ENCODE data around the gene HAUS5. TPM values are rescaled to one million over a fixed set of nuclear protein-coding genes. Genes with fewer than 3 reads are reported as not detected.

The HAUS5 gene
- total RNA-seq, 1 donor from 2014 or later: 4.6 TPM

DNA sequence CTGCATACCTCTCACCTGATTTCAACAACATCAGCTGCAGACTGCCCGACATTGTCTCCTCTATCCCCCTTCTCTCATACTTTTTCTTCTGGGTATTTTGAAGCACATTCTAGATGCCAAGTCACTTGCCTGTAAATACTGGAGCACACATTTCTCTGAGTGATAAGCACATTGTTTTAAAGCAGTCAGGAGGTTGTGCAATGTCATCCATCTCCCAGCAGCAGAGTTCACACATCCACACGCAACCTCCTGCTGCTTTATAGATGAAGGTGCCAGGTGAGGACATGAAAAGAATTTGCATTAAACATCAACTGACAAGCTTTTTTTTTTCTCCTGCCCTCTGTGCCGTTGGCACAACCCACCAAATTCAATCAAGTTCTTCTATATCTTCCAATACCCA is 59.3 kb downstream of the HAUS5 start:
- DNase-seq (ENCODE audit: low spot score): no peak

DNA sequence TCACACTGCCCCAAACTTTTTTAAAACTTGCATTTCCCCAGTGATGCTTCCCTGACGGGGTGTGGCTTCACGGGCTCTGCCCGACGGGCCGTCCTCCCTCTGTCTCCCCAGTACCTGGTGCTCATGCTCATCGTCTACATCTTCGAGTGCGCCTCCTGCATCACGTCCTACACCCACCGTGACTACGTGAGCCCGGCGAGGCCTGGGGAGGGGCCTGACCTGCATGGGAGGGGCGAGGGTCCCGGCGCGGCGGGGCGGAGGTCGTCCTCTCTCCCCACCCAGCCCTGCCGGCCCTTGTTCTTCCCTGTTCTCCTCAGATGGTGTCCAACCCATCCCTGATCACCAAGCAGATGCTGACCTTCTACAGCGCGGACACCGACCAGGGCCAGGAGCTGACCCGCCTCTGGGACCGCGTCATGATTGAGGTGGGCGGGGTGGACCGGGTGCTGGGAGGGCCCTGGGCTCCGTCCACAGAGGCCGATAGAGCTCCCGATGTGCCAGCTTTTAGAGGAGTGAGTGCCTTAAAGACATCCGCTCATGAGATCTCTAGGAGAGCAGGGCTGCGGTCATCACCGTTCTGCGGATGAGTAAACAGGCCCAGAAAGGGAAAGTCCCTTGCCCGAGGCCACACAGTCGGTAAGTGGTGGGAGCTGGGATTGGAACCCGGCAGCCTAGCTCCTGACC is 60.7 kb downstream of the HAUS5 start:
- no peak for DNase-seq (ENCODE audit: low spot score)

Other genes with a start within 250 kb of the HAUS5 start
- not detected for gene GPR42, start 241.7 kb upstream of the HAUS5 start, total RNA-seq (ENCODE audit: insufficient read depth, low replicate concordance)
- gene FFAR2, start 164.5 kb upstream of the HAUS5 start, total RNA-seq (ENCODE audit: insufficient read depth, low replicate concordance): 0.72 TPM
- gene KRTDAP, start 122.3 kb upstream of the HAUS5 start, total RNA-seq (ENCODE audit: insufficient read depth, low replicate concordance): 56.1 TPM
- gene DMKN, start 99.1 kb upstream of the HAUS5 start, total RNA-seq (ENCODE audit: insufficient read depth, low replicate concordance): 11.8 TPM
- 2.2 TPM for gene SBSN, start 84.4 kb upstream of the HAUS5 start, total RNA-seq (ENCODE audit: insufficient read depth, low replicate concordance)
- gene GAPDHS, start 79.3 kb upstream of the HAUS5 start, total RNA-seq (ENCODE audit: insufficient read depth, low replicate concordance): not detected
- 55.4 TPM for gene TMEM147, start 67.1 kb upstream of the HAUS5 start, total RNA-seq (ENCODE audit: insufficient read depth, low replicate concordance)
- not detected for gene ATP4A, start 49.1 kb upstream of the HAUS5 start, total RNA-seq (ENCODE audit: insufficient read depth, low replicate concordance)
- gene PMIS2, start 26.6 kb upstream of the HAUS5 start, total RNA-seq (ENCODE audit: insufficient read depth, low replicate concordance): not detected
- gene RBM42, start 16.3 kb downstream of the HAUS5 start, total RNA-seq (ENCODE audit: insufficient read depth, low replicate concordance): 20.9 TPM
- not detected for gene ETV2, start 29.0 kb downstream of the HAUS5 start, total RNA-seq (ENCODE audit: insufficient read depth, low replicate concordance)
- 177 TPM for gene COX6B1, start 35.6 kb downstream of the HAUS5 start, total RNA-seq (ENCODE audit: insufficient read depth, low replicate concordance)
- 6.7 TPM for gene UPK1A, start 53.8 kb downstream of the HAUS5 start, total RNA-seq (ENCODE audit: insufficient read depth, low replicate concordance)
- gene ZBTB32, start 91.8 kb downstream of the HAUS5 start, total RNA-seq (ENCODE audit: insufficient read depth, low replicate concordance): not detected
- 2.2 TPM for gene KMT2B, start 105.3 kb downstream of the HAUS5 start, total RNA-seq (ENCODE audit: insufficient read depth, low replicate concordance)
- not detected for gene IGFLR1, start 129.7 kb downstream of the HAUS5 start, total RNA-seq (ENCODE audit: insufficient read depth, low replicate concordance)
- not detected for gene U2AF1L4, start 132.7 kb downstream of the HAUS5 start, total RNA-seq (ENCODE audit: insufficient read depth, low replicate concordance)
- gene PSENEN, start 132.9 kb downstream of the HAUS5 start, total RNA-seq (ENCODE audit: insufficient read depth, low replicate concordance): 3.6 TPM
- 8.4 TPM for gene LIN37, start 135.8 kb downstream of the HAUS5 start, total RNA-seq (ENCODE audit: insufficient read depth, low replicate concordance)
- 67.4 TPM for gene HSPB6, start 144.3 kb downstream of the HAUS5 start, total RNA-seq (ENCODE audit: insufficient read depth, low replicate concordance)
- 15.9 TPM for gene PROSER3, start 145.4 kb downstream of the HAUS5 start, total RNA-seq (ENCODE audit: insufficient read depth, low replicate concordance)
- gene ARHGAP33, start 162.8 kb downstream of the HAUS5 start, total RNA-seq (ENCODE audit: insufficient read depth, low replicate concordance): 0.96 TPM
- 5.5 TPM for gene PRODH2, start 200.1 kb downstream of the HAUS5 start, total RNA-seq (ENCODE audit: insufficient read depth, low replicate concordance)
- gene NPHS1, start 239.8 kb downstream of the HAUS5 start, total RNA-seq (ENCODE audit: insufficient read depth, low replicate concordance): 0.48 TPM
- not detected for gene KIRREL2, start 244.2 kb downstream of the HAUS5 start, total RNA-seq (ENCODE audit: insufficient read depth, low replicate concordance)